HEK293 (cell line): ENCODE measurements around the gene PHETA1.
"Not testable (repeated sequence)": the region's sequence is repeated elsewhere in the genome, so short reads cannot be mapped to it uniquely, and the experiment has no call there.

Experiments
- CTCF ChIA-PET: fragments of 350-600 bp; formaldehyde crosslinking; extraction: SDS; loops from one replicate; lab custom pipeline; 2021; ENCODE audit warnings: antibody characterized with exemption; lab: Yijun Ruan, JAX
- POLR2A ChIA-PET: fragments of 300-600 bp; formaldehyde crosslinking; extraction: SDS; loops from one replicate; lab custom pipeline; 2020; ENCODE audit warnings: antibody characterized with exemption, inconsistent platforms; lab: Yijun Ruan, JAX
- H3K27ac ChIP-seq: fragments of 200-500 bp; sonication (Bioruptor generic); 2 replicates; pipeline ENCODE4 v1.5.1; 2014; ENCODE audit warnings: low read depth, low read length, control low read depth, inconsistent platforms; ENCODE audit errors: extremely low read depth
- H3K36me3 ChIP-seq, 2 experiments: fragments of 200-500 bp in 1 of 2; sonication (Bioruptor generic) in 1 of 2; 1 replicate in 1 of 2; 2 replicates in 1 of 2; pipeline ENCODE4 v1.5.1; 2014 to 2017; ENCODE audit warnings: inconsistent platforms in 2 of 2, low read length in 2 of 2; ENCODE audit not compliant: control insufficient read depth in 2 of 2, insufficient read depth in 1 of 2
- H3K4me1 ChIP-seq: fragments of 200-500 bp; sonication (Bioruptor generic); 2 replicates; pipeline ENCODE4 v1.5.1; 2014; ENCODE audit warnings: mild to moderate bottlenecking, low read length, inconsistent platforms; ENCODE audit not compliant: control insufficient read depth, insufficient read depth
- H3K4me3 ChIP-seq: 2 replicates; pipeline ENCODE4 v1.5.1; 2011; ENCODE audit warnings: low read depth, mild to moderate bottlenecking, control low read depth, low read length, moderate library complexity
- H3K9me3 ChIP-seq: fragments of 200-500 bp; sonication (Bioruptor generic); 2 replicates; pipeline ENCODE4 v1.5.1; 2014; ENCODE audit warnings: low read depth, low read length, inconsistent platforms; ENCODE audit not compliant: control insufficient read depth, insufficient read depth
- CTCF ChIP-seq: fragments of 450-650 bp; formaldehyde crosslinking; IDR thresholded peaks from 2 replicates; pipeline ENCODE4 v1.5.1; 2016; ENCODE audit warnings: missing biosample characterization, missing genetic modification characterization
- KLF16 ChIP-seq: fragments of 450-650 bp; formaldehyde crosslinking; IDR thresholded peaks from 2 replicates; pipeline ENCODE4 v1.5.1; 2017; ENCODE audit warnings: missing biosample characterization, missing genetic modification characterization
- MYNN ChIP-seq: fragments of 450-650 bp; formaldehyde crosslinking; IDR thresholded peaks from 2 replicates; pipeline ENCODE4 v1.5.1; 2016; ENCODE audit warnings: missing biosample characterization, missing genetic modification characterization, borderline replicate concordance
- ZIC2 ChIP-seq: fragments of 450-650 bp; formaldehyde crosslinking; IDR thresholded peaks from 2 replicates; pipeline ENCODE4 v1.5.1; 2016; ENCODE audit warnings: missing biosample characterization, missing genetic modification characterization
- ZNF148 ChIP-seq: fragments of 450-650 bp; formaldehyde crosslinking; IDR thresholded peaks from 2 replicates; pipeline ENCODE4 v1.5.0; 2017; ENCODE audit warnings: missing biosample characterization, missing genetic modification characterization, borderline replicate concordance
- ZNF23 ChIP-seq: fragments of 450-650 bp; formaldehyde crosslinking; IDR thresholded peaks from 2 replicates; pipeline ENCODE4 v1.5.1; 2016; ENCODE audit warnings: missing biosample characterization, missing genetic modification characterization, borderline replicate concordance
- ZNF335 ChIP-seq: fragments of 450-650 bp; formaldehyde crosslinking; conservative IDR thresholded peaks from 2 replicates; pipeline ENCODE4 v1.5.1; 2016; ENCODE audit warnings: missing biosample characterization, missing genetic modification characterization
- ZNF391 ChIP-seq: fragments of 450-650 bp; formaldehyde crosslinking; IDR thresholded peaks from 2 replicates; pipeline ENCODE4 v1.5.1; 2016; ENCODE audit warnings: low read depth, missing biosample characterization, missing genetic modification characterization, borderline replicate concordance
- ZNF513 ChIP-seq: fragments of 450-650 bp; IDR thresholded peaks from 2 replicates; pipeline ENCODE4 v1.5.1; 2018; ENCODE audit warnings: missing biosample characterization, missing genetic modification characterization
- ZNF529 ChIP-seq: fragments of 450-650 bp; formaldehyde crosslinking; IDR thresholded peaks from 2 replicates; pipeline ENCODE4 v1.5.1; 2017; ENCODE audit warnings: missing genetic modification characterization, missing biosample characterization; ENCODE audit not compliant: insufficient replicate concordance
- ZNF560 ChIP-seq: fragments of 450-650 bp; formaldehyde crosslinking; IDR thresholded peaks from 2 replicates; pipeline ENCODE4 v1.5.1; 2017; ENCODE audit warnings: missing biosample characterization, missing genetic modification characterization, borderline replicate concordance
- ZSCAN5A ChIP-seq: fragments of 450-650 bp; formaldehyde crosslinking; IDR thresholded peaks from 2 replicates; pipeline ENCODE4 v1.5.1; 2016; ENCODE audit warnings: missing biosample characterization, missing genetic modification characterization

PHETA1 gene

GRCh38 chr12:111341426-111342065 lies 27.3 kb downstream of the PHETA1 start:
- no peaks in the 10 kb centered on the region for H3K36me3 ChIP-seq
- TF ChIP-seq ZIC2 (tag by site-specific recombination) (0 out of 2 replicates have a peak, but pooled peaks have one; percentile 21), ZNF560 (tag by site-specific recombination) (no peak), CTCF (tag by site-specific recombination) (no peak), ZSCAN5A (tag by site-specific recombination) (no peak), ZNF529 (tag by site-specific recombination) (no peak), ZNF335 (no peak)
- H3K27ac ChIP-seq = no peak overlapping the region
- no peak overlapping the region for H3K4me3 ChIP-seq
- ChIA-PET CTCF (interaction anchor here (0.6 to 0.8 kb wide), 2 partner anchors 11 to 179 kb away, joined by 3 read pairs; no protein-coding TSS in a partner anchor), POLR2A (no interaction called here)
- H3K4me1 ChIP-seq = no peaks in the 10 kb centered on the region
- H3K9me3 ChIP-seq = no peaks in the 10 kb centered on the region

- H3K4me3 ChIP-seq, CTCF ChIA-PET, H3K36me3 ChIP-seq, POLR2A ChIA-PET, H3K4me1 ChIP-seq, H3K27ac ChIP-seq, H3K9me3 ChIP-seq: not testable (repeated sequence)
Measured at GRCh38 chr12:111340680-111341079, 28.2 kb downstream of the PHETA1 start.

GRCh38 chr12:111340231-111340630 lies 28.7 kb downstream of the PHETA1 start:
- H3K9me3 ChIP-seq = no peaks in the 10 kb centered on the region
- H3K4me1 ChIP-seq = no peaks in the 10 kb centered on the region
- no peak overlapping the region for H3K27ac ChIP-seq
- no peak overlapping the region for H3K4me3 ChIP-seq
- ChIA-PET POLR2A (interaction anchor here (0.9 kb wide), 1 partner anchor 21 kb away, joined by 3 read pairs; no protein-coding TSS in a partner anchor), CTCF (no interaction called here)
- no peaks in the 10 kb centered on the region for H3K36me3 ChIP-seq
- TF ChIP-seq ZNF391 (tag by site-specific recombination) = no peak
- TF ChIP-seq ZNF513 (tag by site-specific recombination) = no peak
- no peak for TF ChIP-seq MYNN (tag by site-specific recombination)

- TF ChIP-seq ZNF23 (no peak), ZNF148 (tag by site-specific recombination) (no peak), KLF16 (tag by site-specific recombination) (no peak)
- TF ChIP-seq, all 188 proteins: peak for 0
- CTCF ChIA-PET = no interaction called here
- POLR2A ChIA-PET = interaction anchor here (0.9 kb wide), 1 partner anchor 22 kb away, joined by 3 read pairs; no protein-coding TSS in a partner anchor
- Histone ChIP-seq H3K4me1 (no peaks in the 10 kb centered on the region), H3K36me3 (no peaks in the 10 kb centered on the region), H3K27ac (no peak overlapping the region), H3K9me3 (no peaks in the 10 kb centered on the region), H3K4me3 (no peak overlapping the region)
Measured at GRCh38 chr12:111339321-111339938, 29.5 kb downstream of the PHETA1 start.
